A549 (cell line): Measurements from ENCODE around the gene AP5B1.

Experiments
- BHLHE40 ChIP-seq: IDR thresholded peaks from 2 replicates; pipeline ENCODE4 v1.6.1; 2012; ENCODE audit warnings: low read depth, low read length, inconsistent platforms
- CHD2 ChIP-seq: fragments of 150-350 bp; IDR thresholded peaks from 2 replicates; pipeline ENCODE4 v1.6.1; 2014; ENCODE audit warnings: low read length; ENCODE audit not compliant: partially characterized antibody
- EP300 ChIP-seq, 2 experiments: fragments of >200 bp; sonication (Bioruptor Twin); formaldehyde crosslinking; IDR thresholded peaks; 2 replicates in 1 of 2; 3 replicates in 1 of 2; pipeline ENCODE4 v1.6.1; 2016 to 2017
- MYC ChIP-seq: IDR thresholded peaks from 2 replicates; pipeline ENCODE4 v1.6.1; 2012; ENCODE audit warnings: mild to moderate bottlenecking, inconsistent platforms, low read length, improper control_type of control experiment, borderline replicate concordance
- RFX5 ChIP-seq: fragments of 450-650 bp; IDR thresholded peaks from 2 replicates; pipeline ENCODE4 v1.7.1; 2014; ENCODE audit warnings: antibody characterized with exemption, mild to moderate bottlenecking, moderate library complexity
- TP53 ChIP-seq: fragments of 250-450 bp; sonication (Bioruptor Pico); IDR thresholded peaks from 2 replicates; pipeline ENCODE4 v1.5.0; 2021; ENCODE audit warnings: mild to moderate bottlenecking, moderate library complexity

GRCh38 chr11:65781152-65781961, 581 bp upstream of the AP5B1 start:
- TF ChIP-seq EP300 (IDR thresholded peaks at IDR 0.05) (no peak), BHLHE40 (no peak), RFX5 (no peak), CHD2 (no peak), MYC (no peak), TP53 (CRISPR knock-in tag) (no peak)
